Lung (tissue), 12 donors: ENCODE results near the gene CERS5. TPM values are rescaled to one million over a fixed set of nuclear protein-coding genes. Genes with fewer than 3 reads are reported as not detected.
A peak's percentile ranks its signal among the peaks of the same experiment; 100 is the strongest.

ENCODE experiments used
- ATAC-seq: fragments of 200-7000 bp; cut with Tn5 transposase; one replicate; pipeline ENCODE4 v1.9.1; 2020; ENCODE audit warnings: moderate number of reproducible peaks; ENCODE audit not compliant: insufficient read depth, low FRiP score
- DNase-seq, 3 donors: peaks; one replicate each; pipeline ENCODE4 v3.0.0-alpha.2; 2013 to 2017
- H3K27ac ChIP-seq, 2 donors: one replicate each; pipeline ENCODE4 v1.5.1; 2013; ENCODE audit warnings: mild to moderate bottlenecking in 2 of 2, moderate library complexity in 2 of 2, control low read depth in 1 of 2, inconsistent platforms in 1 of 2, low read depth in 1 of 2, low read length in 1 of 2
- H3K27me3 ChIP-seq, 3 donors: one replicate each; pipeline ENCODE4 v1.5.1; 2013; ENCODE audit warnings: low read length in 2 of 3; ENCODE audit not compliant: control insufficient read depth in 3 of 3, insufficient read depth in 3 of 3
- H3K36me3 ChIP-seq, 4 donors: one replicate each; pipeline ENCODE4 v1.5.1; 2013; ENCODE audit warnings: low read length in 4 of 4, mild to moderate bottlenecking in 1 of 4, moderate library complexity in 1 of 4; ENCODE audit not compliant: control insufficient read depth in 4 of 4, insufficient read depth in 4 of 4
- H3K4me1 ChIP-seq, 5 donors: one replicate each; pipeline ENCODE4 v1.5.1; 2013; ENCODE audit warnings: low read length in 5 of 5, mild to moderate bottlenecking in 2 of 5, moderate library complexity in 1 of 5; ENCODE audit not compliant: control insufficient read depth in 5 of 5, insufficient read depth in 5 of 5
- H3K4me3 ChIP-seq: one replicate; pipeline ENCODE4 v1.5.1; 2013; ENCODE audit warnings: mild to moderate bottlenecking, control low read depth, moderate library complexity
- H3K9ac ChIP-seq, 2 donors: one replicate each; pipeline ENCODE4 v1.5.1; 2013; ENCODE audit warnings: low read length in 2 of 2, control low read depth in 1 of 2; ENCODE audit not compliant: insufficient read depth in 1 of 2
- H3K9me3 ChIP-seq, 4 donors: one replicate each; pipeline ENCODE4 v1.5.1; 2013; ENCODE audit warnings: low read length in 3 of 4, mild to moderate bottlenecking in 1 of 4, moderate library complexity in 1 of 4; ENCODE audit not compliant: control insufficient read depth in 4 of 4, insufficient read depth in 3 of 4
- CTCF ChIP-seq: IDR thresholded peaks from 2 replicates; pipeline ENCODE4 v1.5.1; 2012; ENCODE audit warnings: mild to moderate bottlenecking; ENCODE audit errors: control extremely low read depth, extremely low read depth
- WGBS, 2 donors: extraction: QIAGEN DNeasy Blood & Tissue Kit; methylation state at CpG; one replicate each; pipeline ENCODE4 v1.1.7; 2013; 5-methylcytosine and 5-hydroxymethylcytosine counted together
- polyA plus RNA-seq, 2 donors: library from polyadenylated mRNA; stranded (reverse); fragments of 200-250 nt; gene quantifications; one replicate each; pipeline ENCODE4 v1.2.1, GENCODE V29; 2013
- total RNA-seq, 2 donors: library from RNA; depleted of rRNA in 1 of 2; stranded (reverse); fragments of >200 nt in 1 of 2; gene quantifications; one replicate each; pipeline ENCODE4 v1.2.1, GENCODE V29; 2014 to 2021
- donor health status: control.
- donor health status: control.
- donor health status: Bipolar disorder and iron deficiency.
- donor health status: healthy.
- donor health status: DM: yes; HTN: yes; CAD: no.

Gene CERS5
- total and polyA plus RNA-seq, 4 donors: 32.6 to 54.0 (median 37.8) TPM

GRCh38 chr12:50207424-50207823 is 40.3 kb upstream of the CERS5 start:
- DNase-seq: no peak
- no peak for ATAC-seq
- no peak for TF ChIP-seq CTCF
- Histone ChIP-seq H3K9ac (no peak overlapping the region), H3K36me3 (peaks cover 10 to 19% (median 14%) of the 10 kb centered on the region in 4 donors), H3K4me3 (no peak overlapping the region), H3K27ac (no peak overlapping the region), H3K4me1 (peaks cover 0 to 2% (median 0%) of the 10 kb centered on the region in 5 donors), H3K27me3 (no peaks in the 10 kb centered on the region), H3K9me3 (no peaks in the 10 kb centered on the region)
- 98% methylated on average over 2 of the region's 2 CpGs for WGBS, 2 donors

- no peak for TF ChIP-seq CTCF
- Histone ChIP-seq H3K27ac (no peak overlapping the region), H3K9ac (no peak overlapping the region), H3K4me1 (peaks cover 0 to 2% (median 0%) of the 10 kb centered on the region in 5 donors), H3K4me3 (no peak overlapping the region), H3K27me3 (no peaks in the 10 kb centered on the region), H3K9me3 (no peaks in the 10 kb centered on the region), H3K36me3 (peaks cover 10 to 21% (median 15%) of the 10 kb centered on the region in 4 donors)
- no peak for DNase-seq
- 95 to 96% methylated on average over 6 of the region's 6 CpGs for WGBS, 2 donors
- no peak for ATAC-seq
These were observed 38.5 kb upstream of the CERS5 start for GRCh38 chr12:50205648-50206047.

- peaks cover 13 to 29% (median 23%) of the 10 kb centered on the region in 4 donors for H3K36me3 ChIP-seq
- no peak for DNase-seq
- no peak for ATAC-seq
- no peaks in the 10 kb centered on the region for H3K9me3 ChIP-seq
- 92% methylated on average over 2 of the region's 2 CpGs for WGBS, 2 donors
- no peak for TF ChIP-seq CTCF
- H3K9ac ChIP-seq: no peak overlapping the region
- H3K4me3 ChIP-seq: no peak overlapping the region
- no peaks in the 10 kb centered on the region for H3K27me3 ChIP-seq
- H3K4me1 ChIP-seq: no peaks in the 10 kb centered on the region
- no peak overlapping the region for H3K27ac ChIP-seq
These were observed 36.5 kb upstream of the CERS5 start for GRCh38 chr12:50203691-50204090.

- peak in 2 of 3 donors; percentile 54 to 75 for DNase-seq
These were observed 34.9 kb upstream of the CERS5 start for GRCh38 chr12:50201987-50202521.

More at GRCh38 chr12:50201987-50202521, 34.9 kb upstream of the CERS5 start:
- Histone ChIP-seq H3K9ac (no peak overlapping the region), H3K27ac (no peak overlapping the region), H3K27me3 (no peaks in the 10 kb centered on the region), H3K9me3 (no peaks in the 10 kb centered on the region), H3K4me3 (no peak overlapping the region), H3K4me1 (no peaks in the 10 kb centered on the region), H3K36me3 (peaks cover 14 to 37% (median 25%) of the 10 kb centered on the region in 4 donors)
- ATAC-seq: no peak
- TF ChIP-seq CTCF: no peak
- 62 to 82% methylated on average over 3 of the region's 3 CpGs for WGBS, 2 donors
